Activated naive CD4-positive, alpha-beta T cell treated with anti-CD3 and anti-CD28 coated beads, Interleukin-2, amount 50 U/mL, for 72 hours (primary cell): ENCODE data around the gene AMOT. TPM values are rescaled to one million over a fixed set of nuclear protein-coding genes. Genes with fewer than 3 reads are reported as not detected.

ENCODE experiments used
- ATAC-seq, 2 donors: fragments of 150-1000 bp; cut with Tn5 transposase; 2 replicates each; pipeline ENCODE4 v1.10.0; 2021; ENCODE audit warnings: mild to moderate bottlenecking in 2 of 2, moderate library complexity in 2 of 2
- DNase-seq, 2 donors: peaks; one replicate each; pipeline ENCODE4 v3.0.0; 2021 to 2022; ENCODE audit warnings: low spot score in 2 of 2
- H3K27ac Mint-ChIP-seq, 2 donors: one replicate each; pipeline ENCODE4 v1.8.0; 2022; ENCODE audit warnings: mild to moderate bottlenecking in 2 of 2, mixed read lengths in 2 of 2
- H3K36me3 Mint-ChIP-seq, 2 donors: one replicate each; pipeline ENCODE4 v1.8.0; 2022; ENCODE audit warnings: mixed read lengths in 2 of 2
- H3K9me3 Mint-ChIP-seq, 2 donors: one replicate each; pipeline ENCODE4 v1.8.0; 2022; ENCODE audit warnings: mixed read lengths in 2 of 2
- total RNA-seq, 2 donors: library from RNA; stranded (reverse); gene quantifications; one replicate each; pipeline ENCODE4 v1.2.3, GENCODE V29; 2022

The AMOT gene
- total RNA-seq, 2 donors from 2014 or later = 1.3 to 2.3 TPM

- Mint-ChIP-seq H3K9me3 (no peaks in the 10 kb centered on the region), H3K36me3 (no peaks in the 10 kb centered on the region), H3K27ac (no peak overlapping the region)
- no peak for DNase-seq
- ATAC-seq = no peak
Observed at GRCh38 chrX:112818114-112819007, 22.3 kb downstream of the AMOT start.

- DNase-seq (no peak), ATAC-seq (no peak)
- Mint-ChIP-seq H3K9me3 (no peaks in the 10 kb centered on the region), H3K27ac (no peak overlapping the region), H3K36me3 (no peaks in the 10 kb centered on the region)
Observed at GRCh38 chrX:112816908-112817307, 23.7 kb downstream of the AMOT start.

DNA sequence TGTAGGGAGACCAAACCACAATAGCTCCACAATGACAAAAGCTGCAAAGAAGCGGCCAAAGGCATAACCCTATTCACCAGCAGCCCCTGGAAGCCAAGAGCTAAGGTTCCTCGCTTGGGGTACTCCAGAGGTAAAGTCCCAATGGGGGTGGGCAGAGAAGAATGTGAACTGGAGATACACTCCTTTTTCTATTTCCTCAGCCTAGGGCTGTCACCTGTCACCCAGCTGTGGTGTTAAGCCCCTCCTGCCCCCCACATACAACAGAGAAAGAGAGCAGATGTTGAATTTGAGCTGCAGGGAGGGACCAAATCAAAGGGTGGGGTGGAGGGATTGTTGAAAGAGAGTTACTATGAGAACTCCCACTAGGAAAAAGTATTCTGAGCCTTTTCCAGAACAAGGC lies 26.1 kb downstream of the AMOT start:
- no peak overlapping the region for H3K27ac Mint-ChIP-seq
- no peaks in the 10 kb centered on the region for H3K36me3 Mint-ChIP-seq
- no peaks in the 10 kb centered on the region for H3K9me3 Mint-ChIP-seq
- ATAC-seq (no peak), DNase-seq (no peak)

GRCh38 chrX:112812741-112813140 lies 27.9 kb downstream of the AMOT start:
- Mint-ChIP-seq H3K9me3 (no peaks in the 10 kb centered on the region), H3K27ac (no peak overlapping the region), H3K36me3 (no peaks in the 10 kb centered on the region)
- ATAC-seq (no peak), DNase-seq (no peak)

DNA sequence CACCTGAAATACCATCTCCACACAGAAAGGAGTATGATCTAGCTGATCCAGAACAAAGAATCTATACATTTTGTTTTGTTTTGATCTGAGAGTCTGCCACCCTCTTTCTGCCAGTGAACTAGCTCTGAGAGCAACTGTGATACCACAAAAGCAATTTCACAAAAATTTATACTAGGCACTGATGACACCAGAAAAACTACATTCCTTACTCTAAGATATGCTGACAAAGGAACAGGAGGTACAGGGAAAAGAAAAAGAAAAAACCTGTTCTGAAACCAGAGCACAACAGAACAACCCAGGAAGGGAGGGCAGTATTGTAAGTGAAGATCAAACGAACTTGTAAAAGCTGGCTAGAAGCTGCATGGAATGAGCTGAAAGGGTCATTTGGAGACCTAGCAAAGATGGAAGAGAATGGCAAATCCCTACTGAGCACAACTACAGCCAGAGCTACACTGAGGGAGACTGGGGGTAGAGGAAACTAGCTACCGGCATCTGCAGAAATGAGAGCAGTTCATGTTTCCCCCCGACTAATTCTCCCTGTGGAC lies 31.9 kb downstream of the AMOT start:
- DNase-seq = no peak
- Mint-ChIP-seq H3K36me3 (no peaks in the 10 kb centered on the region), H3K9me3 (no peaks in the 10 kb centered on the region), H3K27ac (no peak overlapping the region)
- ATAC-seq = no peak

DNA sequence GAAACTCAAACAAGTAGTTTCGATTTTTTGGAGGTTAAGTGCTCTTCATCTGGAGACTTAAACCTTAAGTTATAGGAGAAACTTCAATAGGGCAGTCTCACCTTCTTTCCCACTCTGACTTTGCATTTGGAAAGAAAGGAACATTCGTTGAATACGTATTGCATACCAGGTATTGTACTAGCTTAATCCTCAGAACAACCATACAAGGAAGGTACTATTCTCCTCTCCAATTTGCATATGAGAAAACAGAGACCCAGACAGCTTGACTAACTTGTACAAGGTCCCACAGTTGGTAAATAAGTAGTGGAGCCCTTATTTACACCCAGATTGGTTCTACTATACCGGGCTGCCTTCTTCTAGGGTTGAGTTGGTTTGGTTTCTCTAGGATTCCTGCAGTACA lies 32.6 kb downstream of the AMOT start:
- Mint-ChIP-seq H3K9me3 (no peaks in the 10 kb centered on the region), H3K36me3 (no peaks in the 10 kb centered on the region), H3K27ac (no peak overlapping the region)
- DNase-seq = no peak
- no peak for ATAC-seq

DNA sequence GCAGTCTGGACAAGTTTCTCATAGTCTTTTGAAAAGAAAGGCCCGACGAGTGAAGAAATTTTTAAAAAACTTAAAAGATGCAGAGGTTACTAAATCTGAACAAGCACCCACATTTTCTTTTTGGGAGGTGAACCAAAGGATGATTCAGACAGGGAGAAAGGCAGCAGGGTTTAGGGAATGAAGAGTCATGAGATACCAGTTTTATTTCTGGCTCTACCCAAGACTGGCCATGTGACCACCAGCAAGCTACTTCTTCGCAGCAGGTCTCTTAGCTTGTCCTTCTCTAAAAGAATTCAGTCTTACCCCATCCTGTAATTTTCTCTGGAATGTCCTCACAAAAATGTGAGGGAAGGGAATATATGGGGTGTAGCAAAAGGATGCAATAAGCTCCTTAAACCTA lies 37.6 kb downstream of the AMOT start:
- peaks cover 0 to 1% of the 10 kb centered on the region in 2 donors for H3K9me3 Mint-ChIP-seq
- no peak overlapping the region for H3K27ac Mint-ChIP-seq
- ATAC-seq (no peak), DNase-seq (no peak)
- peaks cover 0 to 5% of the 10 kb centered on the region in 2 donors for H3K36me3 Mint-ChIP-seq

- Mint-ChIP-seq H3K27ac (no peak overlapping the region), H3K36me3 (peaks cover 0 to 5% of the 10 kb centered on the region in 2 donors), H3K9me3 (peaks cover 0 to 4% of the 10 kb centered on the region in 2 donors)
- ATAC-seq (no peak), DNase-seq (no peak)
Observed at GRCh38 chrX:112802541-112802940, 38.1 kb downstream of the AMOT start.

GRCh38 chrX:112800971-112801775 lies 39.5 kb downstream of the AMOT start:
- no peak for ATAC-seq
- Mint-ChIP-seq H3K9me3 (peaks cover 0 to 4% of the 10 kb centered on the region in 2 donors), H3K27ac (no peak overlapping the region)

GRCh38 chrX:112799425-112799824 lies 41.2 kb downstream of the AMOT start:
- Mint-ChIP-seq H3K9me3 (peaks cover 0 to 4% of the 10 kb centered on the region in 2 donors), H3K27ac (no peak overlapping the region), H3K36me3 (peaks cover 0 to 5% of the 10 kb centered on the region in 2 donors)
- DNase-seq (no peak), ATAC-seq (no peak)

More at GRCh38 chrX:112800971-112801775, 39.5 kb downstream of the AMOT start:
- no peak for DNase-seq
- H3K36me3 Mint-ChIP-seq = peaks cover 0 to 5% of the 10 kb centered on the region in 2 donors

DNA sequence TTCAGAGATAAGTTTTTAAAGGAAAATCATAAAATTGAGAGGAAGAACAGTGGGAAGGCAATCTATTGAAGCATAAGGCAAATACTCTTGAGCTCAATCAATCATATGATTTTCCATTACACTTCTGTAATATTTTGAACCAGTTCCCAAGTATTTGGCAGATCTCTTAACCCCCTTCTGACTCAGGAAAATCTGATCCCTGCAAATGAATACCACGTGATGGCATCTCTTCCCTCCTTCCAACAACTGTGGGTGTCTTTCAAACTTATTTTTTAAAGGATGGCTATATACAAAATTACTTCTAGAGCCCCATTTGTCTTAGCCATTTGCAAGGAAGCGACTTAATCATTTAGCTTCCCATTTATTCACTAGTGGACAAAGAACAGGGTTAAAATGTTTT lies 41.9 kb downstream of the AMOT start:
- no peak overlapping the region for H3K27ac Mint-ChIP-seq
- no peak for DNase-seq
- H3K9me3 Mint-ChIP-seq = peaks cover 0 to 4% of the 10 kb centered on the region in 2 donors
- ATAC-seq = no peak
- H3K36me3 Mint-ChIP-seq = peaks cover 0 to 5% of the 10 kb centered on the region in 2 donors

GRCh38 chrX:112789931-112790330 lies 50.7 kb downstream of the AMOT start:
- DNase-seq (no peak), ATAC-seq (no peak)
- Mint-ChIP-seq H3K9me3 (no peaks in the 10 kb centered on the region), H3K27ac (no peak overlapping the region), H3K36me3 (no peaks in the 10 kb centered on the region)

DNA sequence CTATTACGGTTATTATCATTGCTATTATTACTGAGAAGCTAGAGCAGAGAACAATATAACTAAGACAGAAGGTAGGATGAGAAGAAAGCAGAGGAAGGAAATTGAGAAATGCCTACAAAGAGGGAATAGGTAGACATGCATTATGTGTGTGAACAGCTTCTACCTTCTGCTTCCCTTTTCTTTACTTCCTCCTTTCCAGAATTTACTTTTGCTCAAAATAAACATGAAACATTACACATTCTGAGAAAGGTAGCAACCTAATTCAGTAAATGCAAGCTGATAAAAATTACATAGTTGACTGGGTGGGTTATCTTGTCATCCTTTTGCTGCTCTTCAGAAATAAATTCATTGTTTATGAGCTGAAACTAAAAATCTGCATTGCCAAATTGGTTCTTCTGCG lies 54.6 kb downstream of the AMOT start:
- Mint-ChIP-seq H3K9me3 (no peaks in the 10 kb centered on the region), H3K27ac (no peak overlapping the region), H3K36me3 (no peaks in the 10 kb centered on the region)
- no peak for DNase-seq
- no peak for ATAC-seq

- Mint-ChIP-seq H3K27ac (no peak overlapping the region), H3K9me3 (no peaks in the 10 kb centered on the region), H3K36me3 (no peaks in the 10 kb centered on the region)
- no peak for DNase-seq
- ATAC-seq = no peak
Observed at GRCh38 chrX:112785344-112785743, 55.3 kb downstream of the AMOT start.

- no peak overlapping the region for H3K27ac Mint-ChIP-seq
- no peak for DNase-seq
- no peaks in the 10 kb centered on the region for H3K36me3 Mint-ChIP-seq
- H3K9me3 Mint-ChIP-seq = no peaks in the 10 kb centered on the region
- ATAC-seq = no peak
Observed at GRCh38 chrX:112784692-112785091, 55.9 kb downstream of the AMOT start.

DNA sequence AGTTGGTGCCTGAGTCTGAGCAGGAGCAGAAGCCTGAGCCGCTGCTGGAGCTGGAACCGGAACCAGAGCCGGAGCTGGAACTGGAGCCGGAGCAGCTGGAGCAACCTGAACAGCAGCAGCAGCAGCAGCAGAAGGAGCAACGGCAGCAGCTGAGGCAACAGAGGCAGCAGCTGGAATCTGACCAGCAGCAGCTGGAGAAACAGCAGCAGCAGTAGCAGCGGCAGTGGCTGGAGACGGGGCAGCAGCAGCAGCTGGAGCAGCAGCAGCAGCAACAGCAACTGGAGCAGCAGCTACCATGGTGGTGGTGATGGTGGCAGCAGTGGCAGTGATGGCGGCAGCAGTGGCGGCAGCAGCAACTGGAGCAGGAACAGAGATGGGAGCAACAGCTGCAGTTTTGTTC lies 61.5 kb downstream of the AMOT start:
- no peak overlapping the region for H3K27ac Mint-ChIP-seq
- ATAC-seq (no peak), DNase-seq (no peak)
- no peaks in the 10 kb centered on the region for H3K9me3 Mint-ChIP-seq
- H3K36me3 Mint-ChIP-seq = no peaks in the 10 kb centered on the region

DNA sequence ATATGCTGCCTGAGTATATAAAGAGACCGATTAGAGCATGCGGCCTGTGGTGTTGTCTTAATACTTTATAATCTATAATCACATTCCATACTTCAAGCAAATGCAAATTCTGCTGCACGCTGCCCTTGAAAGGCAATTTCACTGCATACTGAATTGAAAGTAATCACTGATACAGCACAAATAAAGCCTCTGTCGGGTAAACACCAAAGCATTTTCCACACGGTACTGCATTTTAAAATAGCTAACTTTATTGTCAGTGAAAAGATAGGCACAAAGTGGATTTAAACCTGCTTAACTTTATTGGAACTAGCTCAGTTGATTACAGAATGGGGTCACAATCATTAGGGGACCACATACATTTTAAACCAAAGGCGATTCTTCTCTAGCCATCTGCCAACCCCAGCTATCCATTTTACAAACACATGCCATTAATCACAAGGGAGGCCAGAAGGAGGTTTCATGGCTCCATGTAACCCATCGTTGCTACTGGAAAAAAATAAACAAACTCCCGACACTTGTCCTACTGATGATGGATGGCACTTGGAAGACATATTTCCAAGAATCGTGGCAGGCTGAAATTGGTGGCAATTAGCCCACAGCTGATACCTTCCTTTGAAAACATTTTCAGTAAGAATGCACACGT lies 65.9 kb downstream of the AMOT start:
- DNase-seq = no peak
- Mint-ChIP-seq H3K9me3 (peaks cover 0 to 4% of the 10 kb centered on the region in 2 donors), H3K36me3 (no peaks in the 10 kb centered on the region), H3K27ac (no peak overlapping the region)
- ATAC-seq = no peak
